Raji (cell line): ENCODE measurements around the gene CBR3.

Experiments used
- POLR2A ChIP-seq: IDR thresholded peaks from 2 replicates; pipeline ENCODE4 v1.6.1; 2011; ENCODE audit warnings: low read depth, low read length, control low read depth; ENCODE audit not compliant: insufficient read depth

The CBR3 gene

GRCh38 chr21:36134803-36135390, at the start of gene CBR3:
Gene CBR3 (plus strand): TSS chr21:36135079. CDS start chr21:36135193, 114 bp downstream.
- no peak for TF ChIP-seq POLR2A

GRCh38 chr21:36087362-36088138, 47.3 kb upstream of the CBR3 start:
- TF ChIP-seq POLR2A = no peak

GRCh38 chr21:36089946-36090345, 44.9 kb upstream of the CBR3 start:
- no peak for TF ChIP-seq POLR2A

GRCh38 chr21:36092681-36093080, 42.2 kb upstream of the CBR3 start:
- no peak for TF ChIP-seq POLR2A

GRCh38 chr21:36093512-36093911, 41.4 kb upstream of the CBR3 start:
- TF ChIP-seq POLR2A = no peak

- no peak for TF ChIP-seq POLR2A
These were observed 38.2 kb upstream of the CBR3 start for GRCh38 chr21:36096398-36097290.

GRCh38 chr21:36097427-36098181, 37.3 kb upstream of the CBR3 start:
- no peak for TF ChIP-seq POLR2A

GRCh38 chr21:36098182-36098532, 36.7 kb upstream of the CBR3 start:
- no peak for TF ChIP-seq POLR2A

GRCh38 chr21:36099000-36099399, 35.9 kb upstream of the CBR3 start:
- no peak for TF ChIP-seq POLR2A

- TF ChIP-seq POLR2A = no peak
These were observed 33.8 kb upstream of the CBR3 start for GRCh38 chr21:36100971-36101641.

GRCh38 chr21:36103434-36103833, 31.4 kb upstream of the CBR3 start:
- TF ChIP-seq POLR2A = no peak

- no peak for TF ChIP-seq POLR2A
These were observed 30.3 kb upstream of the CBR3 start for GRCh38 chr21:36104317-36105300.

GRCh38 chr21:36105327-36105842, 29.5 kb upstream of the CBR3 start:
- TF ChIP-seq POLR2A = no peak
